ENCODE measurements around the gene ZFR2.

The ZFR2 gene

DNA sequence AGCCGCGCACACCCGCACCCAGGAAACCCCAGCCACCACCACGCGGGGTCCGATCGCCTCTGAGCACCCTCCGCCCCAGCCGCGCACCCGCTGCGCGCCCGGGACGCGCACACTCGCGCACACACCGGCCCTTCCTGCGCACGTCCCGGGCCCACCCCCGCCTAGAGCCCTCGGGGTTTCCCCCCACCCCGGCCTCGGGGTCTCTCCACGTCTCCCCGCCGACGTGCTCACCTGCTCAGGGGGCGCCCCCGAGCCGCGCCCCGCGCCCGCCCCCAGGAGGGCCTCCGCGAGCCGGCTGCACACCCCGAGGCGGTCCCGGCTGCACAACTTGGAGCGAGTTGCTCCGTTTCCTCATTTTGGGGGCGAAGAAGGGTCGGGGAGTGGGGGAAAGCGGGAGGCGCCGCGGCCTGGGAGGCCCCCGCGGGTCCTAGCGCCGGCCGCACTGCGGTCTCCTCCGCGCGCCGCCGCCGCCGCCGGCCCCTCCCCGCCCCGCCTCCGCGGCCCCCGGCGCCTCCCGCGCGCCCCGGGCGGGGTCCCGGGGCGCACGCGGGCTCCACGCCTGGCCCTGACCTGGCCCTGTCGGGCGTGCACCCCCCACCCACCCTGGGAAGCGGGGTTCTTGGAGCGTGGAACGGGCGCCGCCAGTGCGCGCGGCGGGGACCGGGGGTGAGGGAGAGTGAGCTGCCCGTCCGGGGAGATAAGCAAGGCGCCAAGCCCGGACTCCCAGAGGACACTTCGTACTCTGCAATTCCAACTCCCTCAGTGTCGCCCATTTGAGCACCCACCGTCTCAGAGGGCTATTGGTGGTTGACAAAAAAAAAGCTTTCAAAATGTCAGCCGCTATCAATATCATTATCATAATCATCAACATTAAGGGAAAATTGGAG is 82.7 kb downstream of the ZFR2 start, which contains the start of gene MATK:
MATK (minus strand) TSS at position 444 of the 887 bp plus-strand sequence. CDS start 1,246 bp downstream, outside the sequence.
- DNase-seq (ENCODE audit: low read depth) = no peak

GRCh38 chr19:3785451-3785937 is 83.3 kb downstream of the ZFR2 start:
- no peak for DNase-seq (ENCODE audit: low read depth)

GRCh38 chr19:3784607-3785450 is 84.0 kb downstream of the ZFR2 start:
- no peak for DNase-seq (ENCODE audit: low read depth)

- DNase-seq (ENCODE audit: low read depth) = no peak
Measured at GRCh38 chr19:3783660-3784584, 84.9 kb downstream of the ZFR2 start.

GRCh38 chr19:3782903-3783302 is 85.9 kb downstream of the ZFR2 start:
- no peak for DNase-seq (ENCODE audit: low read depth)

DNA sequence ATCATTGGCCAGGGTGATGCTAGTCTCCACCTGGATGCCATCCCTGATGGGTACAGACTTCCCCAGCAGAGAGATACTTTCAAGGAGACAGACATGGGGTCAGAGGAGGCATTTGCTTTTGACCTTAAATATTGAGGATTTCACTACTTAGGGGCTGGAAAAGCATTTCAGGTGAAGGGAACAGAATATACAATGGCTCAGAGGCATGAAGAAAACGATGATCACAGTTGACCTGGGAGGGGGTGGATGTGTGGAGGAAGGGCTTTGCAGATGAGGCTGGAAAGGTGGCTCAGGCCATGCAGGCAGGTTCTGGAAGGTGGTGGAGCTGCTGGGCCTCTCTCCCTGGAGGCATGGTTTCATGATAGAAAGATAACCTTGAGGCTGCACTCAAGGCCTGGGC is 86.5 kb downstream of the ZFR2 start:
- no peak for DNase-seq (ENCODE audit: low read depth)

- no peak for DNase-seq (ENCODE audit: low read depth)
Measured at GRCh38 chr19:3781603-3782002, 87.2 kb downstream of the ZFR2 start.

DNA sequence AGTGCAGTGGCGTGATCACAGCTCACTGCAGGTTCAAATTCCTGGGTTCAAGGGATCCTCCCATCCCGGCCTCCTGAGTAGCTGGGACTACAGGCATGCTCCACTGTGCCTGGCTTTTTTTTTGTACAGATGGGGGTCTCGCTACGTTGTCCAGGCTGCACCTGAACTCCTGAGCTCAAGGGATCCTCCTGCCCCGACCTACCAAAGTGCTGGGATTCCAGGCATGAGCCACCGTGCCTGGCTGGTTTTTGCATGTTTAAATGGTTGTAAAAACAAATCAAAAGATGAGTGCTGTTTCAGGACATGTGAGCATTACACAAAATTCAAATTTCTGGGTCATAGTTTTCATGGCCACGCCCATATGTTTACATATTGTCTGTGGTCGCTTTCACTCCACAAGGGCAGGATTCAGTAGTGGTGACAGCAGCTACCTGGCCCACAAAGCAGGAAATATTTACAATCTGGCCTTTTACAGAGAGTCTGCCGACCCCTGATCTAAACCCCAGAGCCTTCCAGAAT is 88.0 kb downstream of the ZFR2 start:
- no peak for DNase-seq (ENCODE audit: low read depth)

DNA sequence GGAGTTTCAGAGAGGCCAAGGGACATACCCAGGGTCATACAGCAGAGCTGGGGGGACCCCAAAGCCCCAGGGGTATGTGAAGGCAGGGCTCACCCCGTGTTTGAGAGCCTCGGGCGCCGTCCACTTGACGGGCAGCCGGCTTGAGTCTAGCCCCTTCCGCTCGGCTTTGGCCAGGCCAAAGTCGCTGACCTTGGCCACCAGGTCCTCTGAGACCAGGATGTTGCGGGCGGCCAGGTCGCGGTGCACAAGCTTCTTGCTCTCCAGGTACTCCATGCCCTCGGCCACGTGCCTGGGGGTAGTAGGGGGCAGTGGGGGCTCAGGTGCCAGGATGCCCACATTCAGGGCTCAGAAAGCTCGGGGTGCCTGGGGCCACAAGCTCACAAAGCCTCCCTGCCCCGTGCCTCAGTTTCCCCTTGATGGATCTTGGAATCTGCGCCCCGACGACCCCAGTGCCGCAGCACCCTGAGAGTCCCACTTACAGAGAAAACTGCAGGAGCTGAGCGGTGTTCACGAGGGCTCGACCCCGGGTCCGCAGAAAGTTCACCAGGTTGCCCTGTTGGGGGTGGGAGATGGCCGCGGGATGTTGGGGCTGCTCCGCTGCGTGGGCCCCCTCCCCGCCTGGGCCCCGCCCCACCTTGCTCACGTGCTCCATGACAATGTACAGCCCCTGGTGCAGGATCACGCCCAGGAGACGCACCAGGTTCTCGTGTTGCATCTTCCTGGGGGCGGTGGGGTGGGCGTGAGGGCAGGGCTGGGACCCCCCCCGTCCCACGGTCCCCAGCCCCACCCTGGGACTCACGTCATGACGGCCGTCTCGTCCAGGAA is 89.7 kb downstream of the ZFR2 start:
- no peak for DNase-seq (ENCODE audit: low read depth)

GRCh38 chr19:3778104-3778867 is 90.6 kb downstream of the ZFR2 start:
- no peak for DNase-seq (ENCODE audit: low read depth)

DNA sequence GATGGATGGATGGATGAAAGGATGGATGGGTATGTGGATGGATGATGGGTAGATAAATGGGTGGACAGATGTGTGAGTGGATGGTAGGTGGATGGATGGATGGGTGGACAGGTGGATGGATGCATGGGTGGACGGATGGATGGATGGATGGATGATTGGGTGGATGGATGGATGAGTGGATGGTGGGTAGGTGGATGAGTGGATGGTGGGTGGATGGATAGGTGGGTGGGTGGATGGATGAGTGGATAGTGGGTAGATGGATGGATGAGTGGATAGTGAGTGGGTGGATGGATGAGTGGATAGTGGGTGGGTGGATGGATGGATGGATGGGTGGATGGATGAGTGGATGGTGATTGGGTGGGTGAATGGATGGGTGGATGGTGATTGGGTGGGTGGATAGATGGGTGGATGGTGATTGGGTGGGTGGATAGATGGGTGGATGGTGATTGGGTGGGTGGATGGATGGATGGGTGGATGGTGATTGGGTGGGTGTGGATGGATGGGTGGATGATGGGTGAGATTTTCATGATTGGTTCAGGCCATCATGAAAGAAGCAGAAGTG is 92.3 kb downstream of the ZFR2 start:
- DNase-seq (ENCODE audit: low read depth) = no peak

GRCh38 chr19:3775831-3776230 is 93.0 kb downstream of the ZFR2 start:
- no peak for DNase-seq (ENCODE audit: low read depth)

- DNase-seq (ENCODE audit: low read depth) = no peak
Measured at GRCh38 chr19:3775374-3775711, 93.5 kb downstream of the ZFR2 start.

DNA sequence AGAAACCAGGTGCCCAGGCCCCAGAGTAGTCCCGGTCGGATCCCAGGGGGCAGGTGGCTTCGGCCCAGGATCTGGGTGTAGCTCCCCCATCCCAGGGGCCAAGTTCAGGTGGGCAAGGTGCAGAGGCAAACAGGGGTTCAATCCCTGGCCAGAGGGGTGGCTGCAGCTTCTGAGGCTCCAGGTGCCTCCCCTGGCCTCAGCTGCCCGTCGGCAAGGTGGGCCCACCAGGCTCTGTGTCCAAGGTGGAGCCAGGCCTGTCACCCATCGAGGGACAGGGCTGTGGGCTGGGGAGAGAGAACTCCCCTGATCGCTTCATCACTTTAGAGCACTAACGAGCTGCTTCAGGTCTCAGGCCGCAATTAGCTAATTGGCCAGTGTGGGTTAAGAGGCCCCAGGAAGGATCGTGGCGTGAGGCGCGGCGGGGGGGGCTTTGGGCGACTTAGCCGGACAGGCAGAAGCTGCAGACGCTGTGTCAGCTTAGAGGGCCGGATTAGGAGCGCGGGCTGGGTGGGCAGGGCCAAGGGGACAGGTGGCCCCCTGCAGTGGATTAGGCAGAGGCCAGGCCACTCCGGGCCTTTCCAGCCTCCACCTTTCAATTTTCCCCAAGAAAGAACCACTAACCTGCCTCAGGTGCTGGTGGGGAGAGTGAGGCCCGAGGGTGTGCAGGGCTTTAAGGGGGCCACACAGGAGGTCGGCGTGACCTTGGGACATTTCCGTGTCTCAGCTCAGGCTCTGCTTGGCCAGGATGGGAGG is 94.0 kb downstream of the ZFR2 start:
- no peak for DNase-seq (ENCODE audit: low read depth)

DNA sequence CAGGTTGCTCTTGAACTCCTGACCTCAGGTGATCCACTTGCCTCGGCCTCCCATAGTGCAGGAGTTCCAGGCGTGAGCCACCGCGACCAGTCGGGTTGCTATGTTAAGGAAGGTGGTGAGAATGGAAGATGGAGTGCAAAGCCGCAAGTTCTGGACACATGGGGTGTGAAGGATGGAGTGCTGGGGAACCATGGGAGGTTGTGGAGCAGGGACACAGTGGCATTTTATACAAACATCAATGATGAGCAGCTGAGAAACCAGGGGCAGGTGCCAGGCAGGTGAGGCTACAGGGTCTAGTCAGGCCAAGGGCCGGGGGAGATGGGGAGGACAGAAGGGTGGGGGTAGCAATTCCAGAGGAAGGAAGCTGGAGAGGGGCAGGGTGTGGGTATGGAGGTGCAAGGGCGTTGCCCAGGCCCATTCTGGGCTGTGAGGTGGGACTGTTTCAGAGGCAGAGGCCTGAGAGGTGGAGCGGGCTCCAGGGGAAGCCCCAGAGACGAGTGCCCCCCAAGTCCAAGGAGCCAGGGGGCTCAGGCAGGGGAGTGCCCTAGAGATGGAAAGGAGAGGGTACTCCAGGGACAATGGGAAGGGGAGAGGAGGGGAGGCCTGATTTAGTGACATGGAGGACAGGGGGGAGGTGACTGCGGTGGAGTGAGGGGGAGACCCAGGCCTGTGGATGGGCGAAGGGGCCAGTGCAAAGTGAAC is 94.9 kb downstream of the ZFR2 start:
- no peak for DNase-seq (ENCODE audit: low read depth)

- DNase-seq (ENCODE audit: low read depth) = no peak
Measured at GRCh38 chr19:3771906-3772455, 96.9 kb downstream of the ZFR2 start, which contains the start of gene RAX2. TSS of gene RAX2 (minus strand) at chr19:3772228. CDS start at chr19:3771742, 486 bp downstream.

DNA sequence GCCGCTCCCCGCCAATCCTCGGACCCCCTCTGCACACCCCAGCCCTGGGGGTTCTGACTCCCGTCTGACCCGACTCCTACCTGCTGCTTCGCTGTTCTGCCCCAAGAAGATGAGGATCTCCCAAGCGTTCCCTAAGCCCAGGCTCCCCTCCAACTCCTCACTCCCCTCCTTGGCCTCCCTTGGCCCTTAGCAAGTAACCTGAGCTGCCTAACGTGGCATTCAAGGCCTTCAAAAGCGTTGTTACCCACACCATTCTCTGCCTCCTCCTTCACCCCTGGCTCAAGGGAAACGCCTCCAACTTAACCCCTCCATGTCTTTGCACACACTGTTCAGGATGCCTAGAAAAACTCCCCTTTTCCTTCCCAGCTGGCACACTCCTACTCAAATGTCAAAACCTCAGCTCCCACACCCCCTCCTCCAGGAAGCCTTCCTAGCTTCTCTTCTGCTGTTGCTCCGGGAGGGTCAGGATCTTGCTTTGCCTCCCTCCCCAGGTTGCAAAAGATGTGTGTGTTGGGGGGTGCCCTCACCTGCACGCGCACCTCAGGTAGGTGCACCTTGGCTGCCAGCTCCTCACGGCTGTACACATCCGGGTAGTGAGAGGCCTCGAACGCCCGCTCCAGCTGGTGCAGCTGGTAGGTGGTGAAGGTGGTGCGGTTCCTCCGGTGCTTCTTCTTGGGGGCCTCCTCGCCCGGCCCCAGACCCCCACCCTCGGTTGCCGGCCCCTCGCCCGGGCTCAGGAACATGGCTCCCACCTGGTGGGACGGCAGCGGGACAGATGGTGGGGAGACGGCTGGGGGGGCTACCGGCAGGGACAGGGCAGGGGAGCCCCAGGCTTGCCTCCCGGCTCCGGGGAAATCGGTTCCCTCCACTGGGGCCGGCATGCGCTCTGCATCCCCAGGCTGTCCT is 97.6 kb downstream of the ZFR2 start:
- no peak for DNase-seq (ENCODE audit: low read depth)

All from GM04504 (cell line).